Right ventricle myocardium superior (tissue), 1 donor: Measurements from ENCODE around the gene NFKBIE. TPM values are rescaled to one million over a fixed set of nuclear protein-coding genes. Genes with fewer than 3 reads are reported as not detected.

ENCODE experiments used
- ATAC-seq: fragments of 200-7000 bp; cut with Tn5 transposase; one replicate; pipeline ENCODE4 v1.9.1; 2020; ENCODE audit warnings: mild to moderate bottlenecking; ENCODE audit not compliant: poor library complexity
- DNase-seq: peaks from one replicate; pipeline ENCODE4 v3.0.0-alpha.2; 2020
- intact Hi-C: fragments of 100-400 bp; cut with DNase I; formaldehyde crosslinking; loops from one replicate; pipeline ENCODE4 v1.11.2; 2022
- total RNA-seq: library from RNA; stranded (reverse); fragmentation: NEBNext Ultra II Directional; extraction: Animal tissue kit (Norgen Biotek cat#: 25700); gene quantifications from one replicate; pipeline ENCODE4 v1.2.1, GENCODE V29; 2021
- donor health status: DM: no; HTN: yes; CAD: no; lungs with severe emphysema.

NFKBIE gene
- total RNA-seq, 1 donor from 2014 or later, result 3.7 TPM

- no peak for ATAC-seq
- DNase-seq, result no peak
- intact Hi-C loops, result no loop called here
These were observed 41.1 kb downstream of the NFKBIE start for GRCh38 chr6:44224029-44224964.

GRCh38 chr6:44223319-44224028 is 41.9 kb downstream of the NFKBIE start, which contains the start of gene SLC29A1:
Gene SLC29A1, plus strand, starts transcription at chr6:44223595. Its CDS starts 3,719 bp downstream, at chr6:44227314.
- ATAC-seq (peak; percentile 49), DNase-seq (peak; percentile 90)
- intact Hi-C loops, result no loop called here

GRCh38 chr6:44222486-44223318 is 42.6 kb downstream of the NFKBIE start:
- no peak for DNase-seq
- ATAC-seq, result no peak
- intact Hi-C loops, result no loop called here

GRCh38 chr6:44221961-44222335 is 43.4 kb downstream of the NFKBIE start:
- DNase-seq, result no peak
- no peak for ATAC-seq
- intact Hi-C loops, result no loop called here

- peak; percentile 96 for DNase-seq
- intact Hi-C loops, result no loop called here
- ATAC-seq, result peak; percentile 59
These were observed 43.9 kb downstream of the NFKBIE start for GRCh38 chr6:44221291-44221960.

GRCh38 chr6:44220913-44221290 is 44.4 kb downstream of the NFKBIE start:
- DNase-seq, result no peak
- no peak for ATAC-seq
- intact Hi-C loops, result no loop called here

GRCh38 chr6:44219815-44220784 is 45.3 kb downstream of the NFKBIE start:
- no peak for ATAC-seq
- no peak for DNase-seq
- intact Hi-C loops, result no loop called here

GRCh38 chr6:44219053-44219814 is 46.1 kb downstream of the NFKBIE start:
- intact Hi-C loops, result no loop called here
- ATAC-seq (peak; percentile 67), DNase-seq (peak; percentile 92)

GRCh38 chr6:44217332-44218143 is 47.8 kb downstream of the NFKBIE start:
- ATAC-seq (peak; percentile 34), DNase-seq (peak; percentile 86)
- intact Hi-C loops, result no loop called here

GRCh38 chr6:44216677-44217331 is 48.5 kb downstream of the NFKBIE start, which contains the start of gene MYMX:
Gene MYMX, plus strand, starts transcription at chr6:44216926. Its CDS starts 546 bp downstream, at chr6:44217472.
- DNase-seq, result peak; percentile 72
- ATAC-seq, result no peak
- intact Hi-C loops, result no loop called here

- DNase-seq (no peak), ATAC-seq (no peak)
- intact Hi-C loops, result no loop called here
These were observed 51.0 kb downstream of the NFKBIE start for GRCh38 chr6:44214307-44214706.

- DNase-seq (no peak), ATAC-seq (no peak)
- intact Hi-C loops, result no loop called here
These were observed 54.1 kb downstream of the NFKBIE start for GRCh38 chr6:44211284-44211683.
